Keratinocyte (primary cell): Measurements from ENCODE around the gene LMNA. TPM values are rescaled to one million over a fixed set of nuclear protein-coding genes. Genes with fewer than 3 reads are reported as not detected.

ENCODE experiments used
- DNase-seq: peaks from one replicate; pipeline ENCODE4 v3.0.0-alpha.2; 2011; ENCODE audit warnings: low read depth, missing footprints, low spot score
- FAIRE-seq: peaks from 2 replicates; lab custom pipeline; 2011; peaks lifted over from hg19 to GRCh38; lab: Jason Lieb, UNC
- H2AFZ ChIP-seq: 2 replicates; pipeline ENCODE4 v1.6.0; 2012; ENCODE audit warnings: low read length, control low read depth, inconsistent platforms; ENCODE audit not compliant: control insufficient read depth
- H3K27ac ChIP-seq: 2 replicates; pipeline ENCODE4 v1.5.1; 2011; ENCODE audit warnings: low read length; ENCODE audit not compliant: control insufficient read depth, insufficient read depth
- H3K27me3 ChIP-seq: 3 replicates; pipeline ENCODE4 v1.6.0; 2011; ENCODE audit warnings: low read length; ENCODE audit not compliant: control insufficient read depth, insufficient read depth; ENCODE audit errors: extremely low read depth
- H3K36me3 ChIP-seq, 2 experiments: 2 replicates in 1 of 2; 3 replicates in 1 of 2; pipeline ENCODE4 v1.5.1; 2011; ENCODE audit warnings: low read length in 2 of 2, mild to moderate bottlenecking in 1 of 2; ENCODE audit not compliant: control insufficient read depth in 2 of 2, insufficient read depth in 2 of 2; ENCODE audit errors: extremely low read depth in 1 of 2
- H3K4me1 ChIP-seq: 3 replicates; pipeline ENCODE4 v1.5.1; 2011; ENCODE audit warnings: low read length; ENCODE audit not compliant: control insufficient read depth, insufficient read depth; ENCODE audit errors: extremely low read depth
- H3K4me2 ChIP-seq: 3 replicates; pipeline ENCODE4 v1.6.0; 2011; ENCODE audit warnings: low read depth, low read length; ENCODE audit not compliant: control insufficient read depth, insufficient read depth; ENCODE audit errors: extremely low read depth
- H3K4me3 ChIP-seq, 3 experiments: fragments of 200-600 bp in 1 of 3; sonication (generic) in 1 of 3; 2 replicates in 2 of 3; 3 replicates in 1 of 3; pipeline ENCODE4 v1.5.1; 2011 to 2016; ENCODE audit warnings: low read length in 3 of 3, mild to moderate bottlenecking in 3 of 3, control low read depth in 2 of 3, inconsistent platforms in 1 of 3, low read depth in 1 of 3, mixed read lengths in 1 of 3, mixed run types in 1 of 3, moderate library complexity in 1 of 3; ENCODE audit not compliant: control insufficient read depth in 2 of 3, insufficient read depth in 2 of 3; ENCODE audit errors: extremely low read depth in 1 of 3
- H3K79me2 ChIP-seq: 2 replicates; pipeline ENCODE4 v1.6.0; 2012; ENCODE audit warnings: low read length; ENCODE audit not compliant: control insufficient read depth, insufficient read depth
- H3K9ac ChIP-seq: 3 replicates; pipeline ENCODE4 v1.6.0; 2011; ENCODE audit warnings: low read length; ENCODE audit not compliant: control insufficient read depth, insufficient read depth; ENCODE audit errors: extremely low read depth
- H3K9me1 ChIP-seq: 3 replicates; pipeline ENCODE4 v1.6.0; 2011; ENCODE audit warnings: low read length; ENCODE audit not compliant: control insufficient read depth, insufficient read depth; ENCODE audit errors: extremely low read depth
- H3K9me3 ChIP-seq: 2 replicates; pipeline ENCODE4 v1.5.1; 2012; ENCODE audit warnings: low read depth, low read length; ENCODE audit not compliant: control insufficient read depth
- H4K20me1 ChIP-seq: 3 replicates; pipeline ENCODE4 v1.6.0; 2011; ENCODE audit warnings: low read length; ENCODE audit not compliant: control insufficient read depth, insufficient read depth; ENCODE audit errors: extremely low read depth
- EZH2 ChIP-seq: IDR thresholded peaks from one replicate; pipeline ENCODE4 v1.6.1; 2012; ENCODE audit warnings: inconsistent platforms, mild to moderate bottlenecking, low read length, moderate library complexity
- dilution Hi-C: fragments of 300-500 bp; cut with MboI; formaldehyde crosslinking; loops from one replicate; pipeline ENCODE4 v1.7.0; 2020; ENCODE audit warnings: low sequenced_read_pairs; ENCODE audit not compliant: extremely low pct_ligation_motif_present
- polyA plus RNA-seq, 5 experiments: library from polyadenylated mRNA; depleted of rRNA in 3 of 5; stranded (reverse) in 3 of 5; stranded (forward) in 1 of 5; unstranded in 1 of 5; fragments of >200 nt; gene quantifications; 1 replicate in 1 of 5; 2 replicates in 3 of 5; 3 replicates in 1 of 5; pipeline versions ENCODE4 v1.2.1 to v1.2.3, GENCODE V29; 2011 to 2012; ENCODE audit warnings: missing spikeins in 2 of 5, low read depth in 1 of 5, low replicate concordance in 1 of 5
- TF ChIP-seq, protein P1 (sequence below), 3 experiments: IDR thresholded peaks in 1 of 3; conservative IDR thresholded peaks in 1 of 3; optimal IDR thresholded peaks in 1 of 3; 2 replicates in 2 of 3; 3 replicates in 1 of 3; pipeline versions ENCODE3 to v1.5.1; 2011; ENCODE audit warnings: low read length in 3 of 3, mild to moderate bottlenecking in 3 of 3, moderate library complexity in 2 of 3, control low read depth in 1 of 3, inconsistent platforms in 1 of 3; ENCODE audit not compliant: insufficient read depth in 2 of 3; ENCODE audit errors: extremely low read depth in 1 of 3

Gene LMNA
- polyA plus RNA-seq, 1 donor (not counting 4 experiments of a cell fraction or from before 2014, with no cell fraction given) = 444 TPM

DNA sequence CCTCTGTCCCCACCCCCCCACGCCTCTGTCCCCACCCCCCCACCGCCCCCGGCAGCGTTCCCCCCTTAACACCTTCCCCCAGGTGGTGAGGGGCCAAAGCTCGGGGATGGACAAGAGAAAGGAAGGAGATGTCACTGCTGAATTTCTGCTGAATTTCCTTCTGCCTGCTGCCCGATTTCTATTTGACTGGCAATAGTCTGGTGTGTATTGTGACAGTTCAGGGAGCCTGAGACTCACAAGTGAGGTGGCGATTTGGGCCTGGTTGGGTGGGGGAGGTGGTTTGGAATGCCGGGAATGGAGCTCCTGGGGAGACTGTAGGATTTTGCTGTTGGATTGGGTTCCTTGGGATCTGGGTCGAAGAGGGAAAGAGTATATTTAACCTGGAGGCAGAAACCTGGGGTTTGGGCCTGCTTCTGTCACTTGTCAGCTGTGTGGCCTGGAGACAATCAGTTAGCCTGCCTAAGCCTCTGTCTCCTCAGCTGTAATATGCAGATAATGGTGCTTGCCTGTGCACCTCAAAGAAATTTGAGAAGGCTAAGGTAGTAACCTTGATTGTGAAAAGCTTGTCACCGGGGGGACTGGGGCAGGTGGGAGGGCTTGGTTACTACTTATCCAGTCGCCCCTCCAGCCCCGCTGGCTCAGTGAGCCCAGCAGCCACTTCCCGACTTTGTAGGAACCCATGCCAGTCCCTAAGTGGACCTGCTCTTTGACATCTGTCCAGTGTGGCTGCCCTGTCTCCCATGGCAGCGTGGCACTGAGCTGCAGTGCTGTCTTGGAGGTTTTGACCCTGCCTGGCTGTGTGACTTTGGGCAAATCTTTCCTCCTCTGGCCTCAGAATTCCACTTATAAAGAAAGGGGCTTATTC is 7.7 kb upstream of the LMNA start:
- Histone ChIP-seq H2AFZ (peak overlapping the region; percentile 78), H3K9ac (peak overlapping the region; percentile 78), H3K79me2 (peaks cover 2% of the 10 kb centered on the region), H3K4me2 (peak overlapping the region; percentile 58), H3K27me3 (no peaks in the 10 kb centered on the region), H3K9me1 (no peaks in the 10 kb centered on the region), H4K20me1 (no peaks in the 10 kb centered on the region), H3K4me1 (peaks cover 50% of the 10 kb centered on the region), H3K27ac (peak overlapping the region; percentile 93), H3K4me3 (no peak overlapping the region), H3K9me3 (no peaks in the 10 kb centered on the region), H3K36me3 (no peaks in the 10 kb centered on the region)
- TF ChIP-seq, protein P1, sequence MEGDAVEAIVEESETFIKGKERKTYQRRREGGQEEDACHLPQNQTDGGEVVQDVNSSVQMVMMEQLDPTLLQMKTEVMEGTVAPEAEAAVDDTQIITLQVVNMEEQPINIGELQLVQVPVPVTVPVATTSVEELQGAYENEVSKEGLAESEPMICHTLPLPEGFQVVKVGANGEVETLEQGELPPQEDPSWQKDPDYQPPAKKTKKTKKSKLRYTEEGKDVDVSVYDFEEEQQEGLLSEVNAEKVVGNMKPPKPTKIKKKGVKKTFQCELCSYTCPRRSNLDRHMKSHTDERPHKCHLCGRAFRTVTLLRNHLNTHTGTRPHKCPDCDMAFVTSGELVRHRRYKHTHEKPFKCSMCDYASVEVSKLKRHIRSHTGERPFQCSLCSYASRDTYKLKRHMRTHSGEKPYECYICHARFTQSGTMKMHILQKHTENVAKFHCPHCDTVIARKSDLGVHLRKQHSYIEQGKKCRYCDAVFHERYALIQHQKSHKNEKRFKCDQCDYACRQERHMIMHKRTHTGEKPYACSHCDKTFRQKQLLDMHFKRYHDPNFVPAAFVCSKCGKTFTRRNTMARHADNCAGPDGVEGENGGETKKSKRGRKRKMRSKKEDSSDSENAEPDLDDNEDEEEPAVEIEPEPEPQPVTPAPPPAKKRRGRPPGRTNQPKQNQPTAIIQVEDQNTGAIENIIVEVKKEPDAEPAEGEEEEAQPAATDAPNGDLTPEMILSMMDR (optimal IDR thresholded peaks at IDR 0.05 in 1 of 3, IDR thresholded peaks at IDR 0.05 in 1 of 3, conservative IDR thresholded peaks at IDR 0.05 in 1 of 3; ENCODE audit: extremely low read depth in 1 of 3, insufficient read depth in 2 of 3, low read length in 3 of 3) = no peak
- TF ChIP-seq EZH2 = no peak
- dilution Hi-C loops = no loop called here
- no peak for DNase-seq
- FAIRE-seq = no peak

DNA sequence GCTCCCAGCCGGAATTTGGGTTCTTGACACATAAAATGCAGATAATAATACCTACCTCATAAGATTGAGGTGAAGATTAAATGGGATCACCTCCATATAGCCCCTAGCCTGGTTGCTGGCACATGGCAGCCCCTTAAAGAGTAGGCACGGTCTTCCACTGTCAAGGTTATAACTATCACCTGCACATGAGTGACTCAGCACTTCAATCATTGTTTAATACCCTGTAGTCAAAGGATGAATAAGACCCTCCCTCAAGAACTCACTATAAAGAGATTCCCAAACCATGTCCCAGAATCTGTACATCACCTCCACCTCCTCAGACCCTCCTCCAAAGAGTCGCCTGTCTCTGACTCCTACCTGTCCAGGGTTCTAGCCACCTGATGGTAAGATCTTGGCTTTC is 6.5 kb upstream of the LMNA start:
- H3K27ac ChIP-seq = no peak overlapping the region
- DNase-seq (no peak), FAIRE-seq (no peak)
- peaks cover 46% of the 10 kb centered on the region for H3K4me1 ChIP-seq
- peaks cover 2% of the 10 kb centered on the region for H3K79me2 ChIP-seq
- no peaks in the 10 kb centered on the region for H3K36me3 ChIP-seq
- H3K4me3 ChIP-seq = no peak overlapping the region
- H3K9ac ChIP-seq = no peak overlapping the region
- dilution Hi-C loops = no loop called here
- H4K20me1 ChIP-seq = no peaks in the 10 kb centered on the region
- H3K4me2 ChIP-seq = no peak overlapping the region
- TF ChIP-seq, protein P1 (optimal IDR thresholded peaks at IDR 0.05 in 1 of 3, IDR thresholded peaks at IDR 0.05 in 1 of 3, conservative IDR thresholded peaks at IDR 0.05 in 1 of 3; ENCODE audit: extremely low read depth in 1 of 3, insufficient read depth in 2 of 3, low read length in 3 of 3) = no peak
- no peak for TF ChIP-seq EZH2
- H3K27me3 ChIP-seq = no peaks in the 10 kb centered on the region
- no peak overlapping the region for H2AFZ ChIP-seq
- no peaks in the 10 kb centered on the region for H3K9me1 ChIP-seq
- no peaks in the 10 kb centered on the region for H3K9me3 ChIP-seq
